BLaER1 treated with 17β-estradiol and CSF1 and Interleukin-3, amounts not matched to agents 10 nM and 100 nM (cell line): Measurements from ENCODE around the gene RGS6.
"Not testable (repeated sequence)": the region's sequence is repeated elsewhere in the genome, so short reads cannot be mapped to it uniquely, and the experiment has no call there.

Source experiments
- H3K27ac ChIP-seq, 11 experiments: shearing (Covaris generic); formaldehyde crosslinking; 2 replicates each; pipeline ENCODE4 v1.8.1; 2022
- H3K27me3 ChIP-seq, 11 experiments: shearing (Covaris generic); formaldehyde crosslinking; 2 replicates each; pipeline ENCODE4 v1.8.1; 2022
- H3K36me3 ChIP-seq, 11 experiments: shearing (Covaris generic); formaldehyde crosslinking; 2 replicates each; pipeline ENCODE4 v1.8.1; 2022
- H3K4me1 ChIP-seq, 10 experiments: shearing (Covaris generic); formaldehyde crosslinking; 2 replicates each; pipeline ENCODE4 v1.8.1; 2022
- H3K4me2 ChIP-seq, 11 experiments: shearing (Covaris generic); formaldehyde crosslinking; 2 replicates each; pipeline ENCODE4 v1.8.1; 2022
- H3K4me3 ChIP-seq, 10 experiments: shearing (Covaris generic); formaldehyde crosslinking; 2 replicates each; pipeline ENCODE4 v1.8.1; 2022
- H3K9ac ChIP-seq, 11 experiments: shearing (Covaris generic); formaldehyde crosslinking; 2 replicates each; pipeline ENCODE4 v1.8.1; 2022
- H3K9me3 ChIP-seq, 11 experiments: shearing (Covaris generic); formaldehyde crosslinking; replicated peaks in 1 of 11; 2 replicates each; pipeline ENCODE4 v1.8.1; 2022
- H4K20me1 ChIP-seq, 11 experiments: shearing (Covaris generic); formaldehyde crosslinking; 2 replicates each; pipeline ENCODE4 v1.8.1; 2022
- Cebpa-rat ChIP-seq, 11 experiments: shearing (Covaris generic); IDR thresholded peaks; 2 replicates each; pipeline ENCODE4 v1.8.1; 2022

Gene RGS6

DNA sequence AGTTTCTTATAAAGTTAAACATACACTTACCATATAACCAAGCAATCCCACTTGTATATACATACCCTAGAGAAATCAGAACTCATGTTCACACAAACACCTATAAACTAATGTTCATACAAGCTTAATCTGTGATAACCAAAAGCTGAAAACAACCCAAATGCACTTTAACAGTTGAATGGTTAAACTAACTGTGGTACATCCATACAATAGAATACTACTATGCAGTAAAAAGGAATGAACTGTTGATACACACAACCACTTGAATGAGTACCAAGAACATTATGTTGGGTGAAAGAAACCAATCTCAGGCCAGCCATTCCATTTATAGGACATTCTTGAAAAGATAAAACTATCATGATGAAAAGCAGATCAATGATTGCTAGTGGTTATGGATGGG lies 534.1 kb downstream of the RGS6 start:
- H3K27ac ChIP-seq: no peak overlapping the region
- H3K4me1 ChIP-seq: 0 out of 20 replicates have a peak, but pooled peaks cover 0 to 5% (median 0%) of the 10 kb centered on the region in 10 experiments
- H3K4me3 ChIP-seq: no peak overlapping the region
- H3K27me3 ChIP-seq: no peaks in the 10 kb centered on the region
- H4K20me1 ChIP-seq: no peaks in the 10 kb centered on the region
- no peak overlapping the region for H3K4me2 ChIP-seq
- no peak for TF ChIP-seq Cebpa-rat (IDR thresholded peaks at IDR 0.05)
- no peak overlapping the region for H3K9ac ChIP-seq
- H3K9me3 ChIP-seq: peaks cover 16 to 24% (median 20%) of the 10 kb centered on the region in 11 experiments
- no peaks in the 10 kb centered on the region for H3K36me3 ChIP-seq

- no peak overlapping the region for H3K9ac ChIP-seq
- H3K4me1 ChIP-seq: peaks cover 5 to 9% (median 6%) of the 10 kb centered on the region in 10 experiments
- H3K36me3 ChIP-seq: no peaks in the 10 kb centered on the region
- no peak for TF ChIP-seq Cebpa-rat (IDR thresholded peaks at IDR 0.05)
- H4K20me1 ChIP-seq: no peaks in the 10 kb centered on the region
- H3K27me3 ChIP-seq: no peaks in the 10 kb centered on the region
- no peak overlapping the region for H3K4me2 ChIP-seq
- no peak overlapping the region for H3K27ac ChIP-seq
- peaks cover 7 to 15% (median 12%) of the 10 kb centered on the region in 11 experiments for H3K9me3 ChIP-seq
- no peak overlapping the region for H3K4me3 ChIP-seq
Observed at GRCh38 chr14:72471346-72471745, 539.1 kb downstream of the RGS6 start.

DNA sequence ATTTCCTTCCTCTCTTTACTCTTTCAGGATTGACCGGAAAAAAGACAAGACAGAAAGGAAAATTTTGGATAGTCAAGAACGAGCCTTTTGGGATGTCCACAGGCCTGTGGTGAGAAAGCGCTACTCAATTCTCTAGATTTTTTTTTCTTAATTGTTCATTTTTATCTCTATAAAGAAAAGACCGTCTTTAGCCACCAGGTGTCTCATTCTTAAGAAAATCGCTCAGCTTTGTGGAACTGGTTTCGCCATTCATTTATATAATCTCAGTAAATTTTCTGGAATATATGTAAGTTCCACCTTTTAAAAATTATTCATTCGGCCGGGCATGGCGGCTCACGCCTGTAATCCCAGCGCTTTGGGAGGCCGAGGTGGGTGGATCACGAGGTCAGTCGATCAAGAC lies 540.6 kb downstream of the RGS6 start:
- TF ChIP-seq Cebpa-rat (IDR thresholded peaks at IDR 0.05): no peak
- H3K36me3 ChIP-seq: no peaks in the 10 kb centered on the region
- no peaks in the 10 kb centered on the region for H3K27me3 ChIP-seq
- H4K20me1 ChIP-seq: no peaks in the 10 kb centered on the region
- no peak overlapping the region for H3K27ac ChIP-seq
- H3K4me1 ChIP-seq: peaks cover 20 to 24% (median 21%) of the 10 kb centered on the region in 10 experiments
- no peaks in the 10 kb centered on the region; a peak in 1 of 22 replicates for H3K9me3 ChIP-seq
- no peak overlapping the region for H3K4me3 ChIP-seq
- H3K9ac ChIP-seq: no peak overlapping the region
- no peak overlapping the region for H3K4me2 ChIP-seq

DNA sequence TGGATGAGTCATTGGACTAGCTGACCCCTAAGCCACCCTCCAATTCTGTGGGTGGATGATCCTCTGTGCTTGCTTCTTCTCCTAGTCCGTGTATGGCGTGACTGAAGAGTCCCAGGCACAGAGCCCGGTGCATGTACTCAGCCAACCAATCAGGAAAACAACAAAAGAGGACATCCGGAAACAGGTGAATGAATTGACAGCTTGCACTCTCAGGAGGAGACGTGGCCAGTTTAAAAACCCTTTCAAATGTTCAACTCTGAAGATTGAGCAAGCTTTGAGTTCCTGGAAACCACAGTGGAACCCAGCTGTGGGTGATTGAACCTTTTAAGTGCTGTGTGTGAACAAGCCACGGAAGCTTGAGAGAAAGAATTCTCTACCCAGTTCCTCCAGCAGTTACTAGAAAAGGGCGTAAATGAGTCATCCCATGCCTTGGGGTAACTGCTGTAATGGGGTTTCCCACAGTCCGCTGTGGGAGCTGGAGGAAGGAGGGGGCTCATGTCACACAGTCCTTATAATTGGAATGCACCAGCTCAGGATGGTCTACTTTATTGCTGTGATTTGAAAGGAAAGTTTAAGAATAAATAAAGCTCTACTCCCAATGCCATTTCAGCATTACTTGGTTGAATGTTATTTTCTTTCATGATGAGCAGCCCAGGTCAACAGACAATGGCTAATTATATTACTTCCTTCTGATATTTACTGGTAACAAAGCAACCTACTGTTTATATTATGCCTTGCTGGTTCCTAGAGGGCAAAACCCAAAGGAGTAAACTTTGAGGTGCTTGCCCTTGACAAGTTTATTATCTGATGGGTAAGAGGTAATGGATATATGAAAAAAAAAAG lies 544.6 kb downstream of the RGS6 start:
- no peaks in the 10 kb centered on the region; a peak in 1 of 22 replicates for H3K9me3 ChIP-seq
- no peaks in the 10 kb centered on the region for H3K36me3 ChIP-seq
- H3K4me1 ChIP-seq: peaks cover 43 to 64% (median 60%) of the 10 kb centered on the region in 10 experiments
- no peaks in the 10 kb centered on the region for H4K20me1 ChIP-seq
- peak overlapping the region in 6 of 11 experiments; percentile 2 to 23 (median 19); a peak in 4 of 22 replicates for H3K9ac ChIP-seq
- H3K27me3 ChIP-seq: peaks cover 0 to 13% (median 0%) of the 10 kb centered on the region in 11 experiments; a peak in 2 of 22 replicates
- H3K27ac ChIP-seq: peak overlapping the region in 10 of 11 experiments; percentile 14 to 67 (median 56); a peak in 19 of 22 replicates
- peak overlapping the region; percentile 71 to 92 (median 86) for H3K4me2 ChIP-seq
- TF ChIP-seq Cebpa-rat (IDR thresholded peaks at IDR 0.05): peak in 10 of 11 experiments; percentile 42 to 93 (median 78); a peak in 17 of 22 replicates
- peak overlapping the region in 3 of 10 experiments; percentile 4 to 38 (median 10); a peak in 3 of 20 replicates for H3K4me3 ChIP-seq

DNA sequence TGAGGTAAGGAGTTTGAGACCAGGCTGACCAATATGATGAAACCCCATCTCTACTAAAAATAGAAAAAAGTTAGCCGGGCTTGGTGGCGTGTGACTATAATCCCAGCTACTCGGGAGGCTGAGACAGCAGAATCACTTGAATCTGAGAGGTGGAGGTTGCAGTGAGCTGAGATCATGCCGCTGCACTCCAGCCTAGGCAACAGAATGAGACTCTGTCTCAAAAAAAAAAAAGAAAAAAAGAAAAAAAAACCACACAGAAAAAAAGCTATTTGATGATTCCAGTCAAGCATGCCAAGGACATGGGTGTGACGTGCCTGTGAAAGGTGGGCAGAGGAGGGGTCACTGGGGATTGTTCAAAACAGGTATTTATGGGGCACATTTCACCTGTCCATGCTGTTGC lies 545.3 kb downstream of the RGS6 start:
- Histone ChIP-seq H3K27me3 (peaks cover 0 to 13% (median 0%) of the 10 kb centered on the region in 11 experiments; a peak in 2 of 22 replicates), H3K4me2 (peak overlapping the region; percentile 71 to 92 (median 86)), H3K4me1 (peaks cover 43 to 67% (median 62%) of the 10 kb centered on the region in 10 experiments), H3K27ac (peak overlapping the region in 9 of 11 experiments; percentile 24 to 67 (median 55); a peak in 15 of 22 replicates), H3K9ac (peak overlapping the region in 3 of 11 experiments; percentile 2 to 22 (median 20); a peak in 1 of 22 replicates)
- H3K36me3 ChIP-seq, H3K4me3 ChIP-seq, H3K9me3 ChIP-seq, H4K20me1 ChIP-seq: not testable (repeated sequence)

DNA sequence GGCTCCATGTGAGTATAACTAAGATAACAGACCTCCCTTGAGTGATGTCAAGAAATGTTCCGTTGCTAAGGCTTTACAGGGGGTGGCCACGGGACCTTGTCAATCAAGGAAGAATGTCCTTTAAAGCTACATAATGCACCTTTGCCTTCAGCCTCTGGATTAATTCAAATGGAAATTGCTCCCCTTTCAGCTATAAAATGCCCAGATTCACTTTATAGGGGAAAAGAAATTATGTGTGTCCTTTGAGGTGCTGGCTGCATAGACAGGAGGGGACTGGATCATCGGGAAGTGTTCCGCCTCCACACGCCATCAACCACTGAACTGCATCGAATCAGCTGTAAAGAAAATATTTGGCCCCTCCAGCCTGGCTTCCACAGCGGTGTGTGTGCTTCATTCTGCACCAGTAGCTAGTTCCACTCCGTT lies 546.3 kb downstream of the RGS6 start:
- Histone ChIP-seq H3K27me3 (peaks cover 0 to 13% (median 0%) of the 10 kb centered on the region in 11 experiments; a peak in 2 of 22 replicates), H3K4me2 (peak overlapping the region; percentile 25 to 87 (median 84); a peak in 21 of 22 replicates), H4K20me1 (no peaks in the 10 kb centered on the region), H3K27ac (0 out of 22 replicates have a peak overlapping the region, but pooled peaks of 1 of the 11 experiments have one; percentile 26), H3K36me3 (no peaks in the 10 kb centered on the region), H3K4me3 (no peak overlapping the region), H3K9ac (no peak overlapping the region; a peak in 1 of 22 replicates), H3K4me1 (peaks cover 43 to 74% (median 65%) of the 10 kb centered on the region in 10 experiments), H3K9me3 (peaks cover 7 to 12% (median 10%) of the 10 kb centered on the region in 11 experiments; a peak in 19 of 22 replicates)
- TF ChIP-seq Cebpa-rat (IDR thresholded peaks at IDR 0.05): no peak

- TF ChIP-seq Cebpa-rat (IDR thresholded peaks at IDR 0.05): no peak
- Histone ChIP-seq H3K4me3 (no peak overlapping the region), H3K9ac (no peak overlapping the region), H3K27ac (peak overlapping the region in 3 of 11 experiments; percentile 11 to 26 (median 17); a peak in 3 of 22 replicates), H4K20me1 (no peaks in the 10 kb centered on the region), H3K27me3 (peaks cover 0 to 13% (median 0%) of the 10 kb centered on the region in 11 experiments; a peak in 2 of 22 replicates), H3K36me3 (no peaks in the 10 kb centered on the region), H3K4me1 (peaks cover 43 to 74% (median 65%) of the 10 kb centered on the region in 10 experiments), H3K4me2 (peak overlapping the region in 10 of 11 experiments; percentile 71 to 87 (median 85); a peak in 19 of 22 replicates), H3K9me3 (peaks cover 7 to 12% (median 10%) of the 10 kb centered on the region in 11 experiments; a peak in 19 of 22 replicates)
Observed at GRCh38 chr14:72479461-72479931, 547.3 kb downstream of the RGS6 start.

DNA sequence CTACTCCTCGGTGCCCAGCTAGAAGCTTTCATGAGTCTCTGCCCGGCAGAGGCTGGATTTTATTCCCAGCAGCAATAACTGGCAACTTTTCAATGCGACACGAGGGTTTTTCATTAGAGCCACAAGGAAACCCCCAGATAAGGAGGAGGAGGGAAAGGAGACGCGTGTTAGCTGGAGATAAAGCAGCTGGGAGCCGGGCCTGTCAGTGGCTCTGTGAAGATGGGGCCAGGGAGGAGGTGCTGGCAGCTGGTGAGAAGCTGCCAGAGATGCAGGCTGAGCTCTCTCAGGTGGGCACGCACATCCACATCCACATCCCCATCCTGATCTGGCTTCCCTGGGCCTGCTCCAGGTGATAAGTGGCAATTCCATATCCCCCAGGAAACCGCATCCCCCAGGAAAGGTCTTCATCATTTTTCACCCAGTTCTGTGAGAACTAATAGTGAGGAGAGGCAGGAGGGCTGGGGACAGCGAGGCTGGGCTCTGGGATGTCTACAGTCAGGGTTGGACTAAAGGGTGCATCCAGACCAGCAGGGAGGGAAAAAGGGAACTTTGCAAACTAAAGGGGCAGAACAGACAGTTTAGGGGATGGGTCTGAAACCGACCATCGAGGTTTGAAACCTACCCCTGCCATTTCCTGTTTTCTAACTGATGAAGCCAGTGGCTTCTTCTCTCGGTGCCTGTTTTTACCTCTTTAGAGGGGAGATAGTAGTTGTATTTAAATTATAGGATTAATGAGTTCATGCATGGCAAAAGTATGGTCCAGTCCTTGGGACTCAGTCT lies 548.4 kb downstream of the RGS6 start:
- peak overlapping the region; percentile 55 to 87 (median 84) for H3K4me2 ChIP-seq
- no peak overlapping the region for H3K4me3 ChIP-seq
- H3K9me3 ChIP-seq: peaks cover 10 to 22% (median 14%) of the 10 kb centered on the region in 11 experiments; a peak in 20 of 22 replicates
- H3K4me1 ChIP-seq: peaks cover 43 to 74% (median 64%) of the 10 kb centered on the region in 10 experiments
- no peaks in the 10 kb centered on the region for H3K36me3 ChIP-seq
- peaks cover 0 to 13% (median 0%) of the 10 kb centered on the region in 11 experiments; a peak in 2 of 22 replicates for H3K27me3 ChIP-seq
- peak overlapping the region in 2 of 11 experiments; percentile 4 to 14; a peak in 2 of 22 replicates for H3K9ac ChIP-seq
- TF ChIP-seq Cebpa-rat (IDR thresholded peaks at IDR 0.05): no peak
- H4K20me1 ChIP-seq: no peaks in the 10 kb centered on the region
- peak overlapping the region in 6 of 11 experiments; percentile 6 to 26 (median 22); a peak in 4 of 22 replicates for H3K27ac ChIP-seq
